NCI-H2029 (cell line): ENCODE measurements around the gene UBE2G2.

ENCODE experiments used
- DNase-seq: peaks from one replicate; lab custom pipeline; 2025; lab: John Stamatoyannopoulos, UW

UBE2G2 gene

DNA sequence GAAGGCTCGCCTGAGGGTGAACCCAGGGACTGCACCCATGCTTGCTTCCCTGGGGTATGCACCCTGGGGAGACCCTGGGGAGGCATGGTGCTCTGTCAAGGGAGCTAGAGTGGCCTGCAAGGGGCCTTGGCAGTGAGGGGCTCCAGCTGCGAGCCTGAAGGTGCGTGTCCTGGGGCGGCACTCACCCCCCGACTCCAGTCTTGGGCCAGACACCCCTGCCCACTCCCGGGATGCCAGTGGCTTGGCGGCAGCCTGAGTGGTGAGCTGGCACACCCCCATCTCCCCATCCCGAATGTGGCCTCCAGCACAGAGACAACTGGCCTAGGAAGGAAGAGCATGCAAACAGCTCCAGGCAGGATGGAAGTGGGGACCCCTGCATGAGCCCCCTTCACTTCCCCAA lies 13.6 kb upstream of the UBE2G2 start:
- DNase-seq = no peak

DNA sequence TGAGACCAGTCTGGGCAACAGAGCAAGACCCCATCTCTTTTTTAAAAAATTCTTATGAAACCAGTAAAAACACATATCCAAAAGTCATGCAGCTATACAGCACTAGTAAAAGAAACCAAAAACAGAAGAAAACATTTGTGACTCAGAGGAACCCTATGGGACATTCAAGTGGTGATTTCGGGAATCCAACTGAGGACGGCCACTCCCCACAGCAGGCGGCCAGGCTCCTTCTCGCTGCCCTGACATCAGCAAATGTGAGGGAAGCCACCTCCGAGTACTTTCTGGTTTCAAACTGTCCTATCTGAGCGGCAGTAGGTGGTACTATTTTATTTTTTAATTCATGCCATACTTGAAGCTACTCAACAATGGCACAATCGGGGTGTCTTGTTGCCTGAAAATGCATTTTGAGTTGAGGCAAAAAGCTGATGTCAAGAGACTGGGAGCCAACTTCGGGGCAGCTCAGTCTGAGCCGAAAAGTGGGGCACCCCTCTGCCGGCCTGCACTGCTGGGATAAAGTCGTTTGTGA lies 12.9 kb upstream of the UBE2G2 start:
- no peak for DNase-seq

DNA sequence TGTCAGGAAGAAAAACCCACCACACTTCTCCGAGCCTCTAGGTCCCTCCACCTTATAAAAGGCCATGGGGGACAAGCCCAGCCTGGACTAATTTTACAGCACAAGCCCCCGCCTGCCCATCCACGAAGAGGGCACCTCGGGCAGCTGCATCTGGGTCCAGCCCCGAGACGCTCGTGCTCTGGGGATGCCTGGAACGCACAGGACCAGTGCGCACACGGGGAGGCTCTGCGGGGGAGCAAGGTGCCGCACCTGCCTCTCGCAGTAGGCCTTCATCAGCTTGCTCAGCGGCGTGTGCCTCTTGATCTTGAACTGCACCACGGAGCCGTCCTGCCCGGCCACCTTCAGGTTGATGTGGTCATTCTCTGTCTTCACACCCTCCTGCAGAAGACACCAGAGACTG lies 12.1 kb upstream of the UBE2G2 start:
- no peak for DNase-seq

DNA sequence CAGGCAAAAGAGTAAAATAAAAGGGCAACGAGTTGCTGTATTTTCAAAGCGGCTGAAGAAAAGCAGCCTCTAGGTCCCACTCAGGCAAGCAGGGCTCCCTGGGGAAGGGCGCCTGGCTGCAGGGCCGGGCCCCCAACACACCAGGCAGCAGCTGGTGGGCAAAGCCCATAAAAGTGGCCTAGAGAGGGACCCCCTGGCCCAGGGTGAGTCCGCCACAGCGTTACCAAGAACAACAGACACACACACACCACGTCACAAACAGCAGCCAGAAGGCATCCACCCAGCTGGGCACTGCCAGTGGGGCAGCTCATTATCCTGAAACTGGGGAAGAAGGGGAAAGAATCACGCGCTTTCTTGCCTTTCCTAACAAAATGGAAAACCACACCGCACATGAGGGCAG lies 11.5 kb upstream of the UBE2G2 start:
- no peak for DNase-seq

DNA sequence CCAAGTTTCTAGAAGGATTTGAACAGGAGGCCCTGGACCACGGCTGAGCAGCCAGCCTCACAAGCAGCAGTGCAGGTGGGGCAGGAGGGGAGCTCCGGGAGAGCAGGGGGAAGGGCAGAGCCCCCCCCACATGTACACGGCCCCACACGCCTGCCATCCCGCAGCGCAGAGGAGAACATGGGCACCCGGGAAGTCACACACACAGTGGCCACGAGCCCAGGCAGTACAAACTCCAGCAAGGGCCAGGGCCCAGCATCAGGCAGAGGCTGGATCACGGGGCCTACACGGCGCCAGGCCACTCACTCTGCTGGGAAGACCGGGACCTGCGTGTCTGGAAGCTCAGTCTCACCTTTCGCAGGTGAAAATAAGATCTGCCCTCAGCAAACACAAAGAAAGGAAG lies 11.0 kb upstream of the UBE2G2 start:
- DNase-seq = no peak

DNA sequence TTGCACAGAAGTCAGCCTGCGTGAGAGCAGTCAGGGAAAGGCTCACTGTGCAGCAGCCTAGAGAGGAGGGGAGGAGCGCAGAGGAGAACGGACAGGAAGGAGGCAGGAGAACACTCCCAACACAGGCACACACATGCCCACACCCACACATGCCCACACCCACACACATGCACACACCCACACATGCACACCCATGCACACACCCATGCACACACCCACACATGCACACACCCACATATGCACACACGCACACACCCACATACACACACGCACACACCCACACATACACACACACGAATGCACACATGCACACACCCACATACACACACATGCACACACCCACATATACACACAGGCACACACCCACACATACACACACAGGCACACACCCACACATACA lies 9.2 kb upstream of the UBE2G2 start:
- no peak for DNase-seq

DNA sequence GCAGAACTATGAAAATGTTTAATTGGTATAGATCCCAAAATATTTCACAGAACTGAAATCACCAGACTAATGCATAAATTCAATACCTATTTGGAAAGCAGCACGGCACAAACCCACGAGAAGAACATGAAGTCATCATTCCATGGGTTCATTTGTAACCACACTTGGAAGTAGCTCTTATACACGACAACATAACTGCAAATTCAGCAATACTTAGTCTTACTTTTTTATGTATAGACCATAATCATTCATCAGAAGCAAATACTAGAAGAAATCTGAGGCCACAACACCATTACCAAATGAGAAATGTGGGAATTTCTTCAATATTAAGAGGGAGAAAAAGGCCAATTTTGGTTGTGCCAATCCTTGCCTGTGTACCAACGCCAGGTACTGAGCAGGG lies 4.2 kb upstream of the UBE2G2 start:
- no peak for DNase-seq

DNA sequence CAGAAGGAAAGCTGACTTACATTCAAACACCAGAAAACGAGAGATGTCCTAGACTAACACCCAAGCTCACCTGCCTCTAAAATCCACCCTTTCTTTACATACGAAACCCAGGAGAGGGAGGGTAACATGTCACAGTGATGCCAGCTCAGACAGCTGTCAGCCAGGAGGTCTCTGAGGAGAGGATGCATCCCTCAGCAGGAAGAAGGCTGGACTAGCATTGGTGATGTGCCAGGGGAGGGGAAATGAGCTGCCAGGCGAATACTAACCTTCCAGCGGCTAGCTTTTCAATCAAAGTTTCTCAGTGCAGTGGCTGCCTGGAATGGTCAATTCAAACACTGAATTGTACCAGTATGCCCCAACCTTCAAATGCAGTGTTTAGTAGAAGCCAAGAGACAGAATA lies 3.6 kb upstream of the UBE2G2 start:
- no peak for DNase-seq

DNA sequence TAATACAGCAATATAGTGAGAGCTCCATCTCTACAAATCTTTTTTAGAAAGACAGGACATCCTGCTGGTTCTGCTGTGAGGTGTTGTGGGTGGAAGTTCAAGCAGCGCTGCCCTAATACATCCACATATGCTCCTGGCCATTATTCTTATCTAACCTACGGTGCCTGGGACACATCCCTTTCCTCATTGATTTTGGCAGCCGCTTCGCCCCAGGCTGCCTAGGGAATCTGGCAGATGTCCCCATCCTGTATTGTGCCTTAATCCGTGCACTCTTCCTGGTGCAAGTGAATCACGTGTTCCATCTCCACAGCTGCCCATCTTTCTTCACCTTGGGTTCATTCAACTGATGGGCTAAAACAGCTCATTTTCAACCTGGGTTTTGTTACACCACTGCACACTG lies 3.1 kb upstream of the UBE2G2 start:
- DNase-seq = no peak

DNA sequence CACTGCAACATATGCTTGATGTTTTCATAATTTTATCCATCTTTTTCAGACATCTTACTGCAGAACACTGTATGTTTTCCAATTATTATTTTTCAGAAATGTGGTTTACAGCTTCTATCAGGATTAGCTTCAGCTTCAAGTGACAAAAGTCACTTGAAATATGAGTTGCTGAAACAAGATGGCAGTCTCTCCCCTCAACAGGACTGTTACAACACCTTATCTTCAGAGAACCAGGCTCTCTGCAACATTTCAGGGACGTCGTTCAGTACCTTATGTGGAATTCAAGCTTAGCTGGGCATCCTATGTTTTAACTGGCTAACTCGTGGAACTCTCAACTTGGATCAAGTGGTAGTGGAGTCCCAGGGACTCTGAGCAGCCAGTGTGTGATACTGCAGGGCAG lies 2.0 kb upstream of the UBE2G2 start:
- no peak for DNase-seq

DNA sequence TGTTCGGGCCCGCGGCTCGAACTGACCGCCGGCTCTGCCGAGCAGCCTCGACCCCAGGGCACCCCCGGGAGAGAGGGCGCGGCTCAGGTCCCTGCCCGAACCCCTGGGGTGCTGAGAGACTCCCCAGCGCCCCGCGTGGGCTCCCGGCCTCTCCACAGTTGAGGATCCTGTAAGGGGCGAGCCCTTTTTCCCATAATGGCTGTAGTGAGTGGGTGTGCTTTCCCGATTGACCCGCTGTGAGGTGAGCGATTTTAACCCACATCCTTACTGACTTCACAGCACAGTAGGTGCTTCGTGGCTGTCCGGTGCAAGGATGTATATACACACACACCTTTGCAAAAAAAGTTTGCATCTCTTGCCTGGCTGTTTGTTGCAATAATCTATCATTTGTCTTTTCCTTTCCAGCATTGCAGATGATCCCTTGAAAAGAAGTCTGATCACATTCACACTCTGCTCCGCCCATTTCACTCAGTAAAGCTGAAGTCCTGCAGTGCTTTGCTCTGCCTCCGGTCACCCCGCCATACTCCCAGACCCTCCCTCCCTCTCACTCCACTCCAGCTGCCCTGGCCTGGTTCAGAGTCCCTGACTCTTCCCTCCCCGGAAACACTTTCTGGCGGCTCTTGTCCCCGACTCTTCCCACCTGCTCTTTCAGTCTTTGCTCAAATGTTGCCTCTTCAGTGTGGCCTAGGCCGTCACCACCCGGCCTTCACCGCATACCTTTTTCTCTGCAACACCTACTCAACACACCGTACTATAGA lies 955 bp upstream of the UBE2G2 start:
- DNase-seq = no peak

DNA sequence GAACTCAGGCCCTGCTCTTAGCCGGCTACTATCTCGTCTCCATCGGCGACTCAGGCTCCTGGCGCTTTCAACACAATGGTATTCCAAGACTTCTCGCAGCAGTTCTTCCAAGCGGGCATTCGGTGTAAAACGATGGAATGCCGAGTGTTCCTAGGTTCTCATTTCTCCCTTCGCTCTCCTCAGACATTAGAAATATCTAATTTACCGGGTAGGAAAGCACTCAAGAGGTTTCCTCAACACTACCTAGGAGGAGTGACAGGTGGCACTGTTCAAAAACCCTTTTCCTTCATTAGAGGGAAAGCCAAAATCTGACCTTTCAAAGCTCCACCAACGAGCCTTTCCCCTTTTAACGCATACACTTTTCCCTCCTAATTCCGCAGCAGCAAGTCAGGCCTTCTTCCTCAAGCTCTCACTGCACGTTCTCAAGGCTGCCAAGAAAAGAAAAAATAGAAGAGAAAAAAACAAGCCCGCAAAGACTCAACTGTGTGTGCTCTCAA lies 601 bp downstream of the UBE2G2 start:
- DNase-seq = no peak

DNA sequence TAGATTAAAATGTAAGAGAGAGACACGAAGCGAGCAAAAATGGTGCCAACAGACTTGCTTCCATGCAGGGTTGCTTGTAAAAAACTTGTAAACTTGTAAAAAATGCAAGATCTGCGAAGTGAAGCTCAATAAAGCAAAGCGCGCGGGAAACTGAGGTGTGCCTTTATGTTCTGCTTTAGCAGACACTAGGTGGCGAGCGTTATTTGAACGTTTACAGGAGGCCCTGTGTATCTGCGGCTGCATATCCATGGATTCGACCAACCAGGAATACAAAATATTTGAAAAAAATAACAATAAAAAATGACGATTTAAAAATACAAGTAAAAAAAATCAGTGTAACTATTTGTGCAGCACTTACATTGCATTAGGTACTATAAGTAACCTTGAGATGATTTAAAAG lies 1.5 kb downstream of the UBE2G2 start:
- no peak for DNase-seq

DNA sequence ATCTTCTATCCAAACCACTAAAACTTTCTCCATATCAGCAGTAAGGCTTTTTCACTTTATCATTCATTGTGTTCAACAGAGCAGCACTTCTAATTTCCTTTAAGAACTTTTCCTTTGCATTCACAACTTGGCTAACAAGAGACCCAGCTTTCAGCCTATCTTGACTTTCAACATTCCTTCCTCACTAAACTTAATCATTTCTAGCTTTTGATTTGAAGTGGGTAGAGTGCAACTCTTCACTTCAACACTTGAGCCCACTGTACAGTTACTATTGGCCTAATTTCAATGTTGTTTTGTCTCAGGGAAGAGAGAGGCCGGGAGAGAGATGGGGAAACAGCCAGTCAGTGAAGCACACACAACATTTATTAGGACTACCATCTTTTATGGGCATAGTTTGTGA lies 2.0 kb downstream of the UBE2G2 start:
- no peak for DNase-seq

DNA sequence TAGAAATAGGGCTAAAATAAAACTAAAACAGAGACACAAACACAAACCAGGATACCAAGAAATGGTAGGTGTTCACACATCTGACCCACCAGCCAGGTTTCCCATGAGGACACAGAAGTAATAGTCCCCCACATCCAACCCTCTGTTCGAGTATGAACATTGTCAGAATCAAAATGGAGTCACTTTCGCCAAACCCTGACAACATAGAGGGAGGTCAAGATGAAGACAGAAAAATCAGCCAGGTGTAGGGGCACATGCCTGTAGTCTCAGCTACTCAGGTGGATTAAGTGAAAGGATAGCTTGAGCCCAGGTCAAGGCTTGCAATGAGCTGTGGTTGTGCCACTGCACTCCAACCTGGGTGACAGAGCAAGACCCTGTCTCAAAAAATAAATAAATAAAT lies 3.8 kb downstream of the UBE2G2 start:
- no peak for DNase-seq

DNA sequence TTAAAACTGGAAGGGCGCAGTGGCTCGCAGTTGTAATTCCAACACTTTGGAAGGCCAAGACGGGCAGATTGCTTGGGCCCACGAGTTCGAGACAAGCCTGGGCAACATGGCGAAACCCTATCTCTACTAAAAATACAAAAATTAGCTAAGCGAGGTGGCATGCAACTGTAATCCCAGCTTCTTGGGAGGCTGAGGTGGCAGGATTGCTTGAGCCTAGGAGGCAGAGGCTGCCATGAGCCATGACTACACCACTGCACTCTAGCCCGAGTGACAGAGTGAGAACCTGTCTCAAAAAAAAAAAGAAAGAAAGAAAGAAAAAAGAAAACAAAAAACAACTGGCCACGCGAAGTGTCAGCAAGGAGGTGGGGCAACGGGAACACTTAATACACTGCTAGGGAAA lies 6.3 kb downstream of the UBE2G2 start:
- no peak for DNase-seq

DNA sequence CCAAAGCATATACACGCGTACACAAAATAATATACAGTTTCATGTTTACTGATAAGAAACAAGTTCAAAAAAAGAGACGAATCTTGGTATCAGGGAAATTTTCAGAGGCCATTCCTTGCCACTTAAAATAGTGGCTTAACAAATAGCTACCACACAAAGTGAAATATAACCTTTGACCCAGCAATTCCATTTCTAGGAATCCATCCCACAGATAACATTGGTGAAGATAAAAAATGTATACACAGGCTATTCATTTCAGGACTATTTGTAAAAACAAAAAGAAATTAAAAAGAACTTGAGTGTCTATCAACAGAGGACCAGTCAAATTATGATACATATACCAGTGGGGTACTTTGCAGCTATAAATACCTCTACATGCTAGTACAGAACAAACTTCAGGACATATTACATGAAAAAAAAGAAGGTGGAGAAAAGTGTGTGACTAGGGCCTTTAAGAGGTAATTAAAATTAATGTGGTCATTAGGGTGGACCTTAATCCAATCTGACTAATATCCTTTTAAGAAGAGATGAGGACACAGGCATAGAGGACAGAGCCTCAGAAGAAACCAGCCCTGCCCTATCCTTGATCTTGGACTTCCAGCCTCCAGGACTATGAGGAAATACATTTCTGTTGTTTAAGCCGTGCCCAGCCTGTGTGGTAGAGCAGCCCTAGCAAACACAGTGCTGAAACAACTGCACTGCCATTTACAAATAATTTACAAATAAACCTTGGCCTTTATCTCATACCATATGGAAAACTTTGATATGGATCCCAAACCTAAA lies 7.8 kb downstream of the UBE2G2 start:
- no peak for DNase-seq

DNA sequence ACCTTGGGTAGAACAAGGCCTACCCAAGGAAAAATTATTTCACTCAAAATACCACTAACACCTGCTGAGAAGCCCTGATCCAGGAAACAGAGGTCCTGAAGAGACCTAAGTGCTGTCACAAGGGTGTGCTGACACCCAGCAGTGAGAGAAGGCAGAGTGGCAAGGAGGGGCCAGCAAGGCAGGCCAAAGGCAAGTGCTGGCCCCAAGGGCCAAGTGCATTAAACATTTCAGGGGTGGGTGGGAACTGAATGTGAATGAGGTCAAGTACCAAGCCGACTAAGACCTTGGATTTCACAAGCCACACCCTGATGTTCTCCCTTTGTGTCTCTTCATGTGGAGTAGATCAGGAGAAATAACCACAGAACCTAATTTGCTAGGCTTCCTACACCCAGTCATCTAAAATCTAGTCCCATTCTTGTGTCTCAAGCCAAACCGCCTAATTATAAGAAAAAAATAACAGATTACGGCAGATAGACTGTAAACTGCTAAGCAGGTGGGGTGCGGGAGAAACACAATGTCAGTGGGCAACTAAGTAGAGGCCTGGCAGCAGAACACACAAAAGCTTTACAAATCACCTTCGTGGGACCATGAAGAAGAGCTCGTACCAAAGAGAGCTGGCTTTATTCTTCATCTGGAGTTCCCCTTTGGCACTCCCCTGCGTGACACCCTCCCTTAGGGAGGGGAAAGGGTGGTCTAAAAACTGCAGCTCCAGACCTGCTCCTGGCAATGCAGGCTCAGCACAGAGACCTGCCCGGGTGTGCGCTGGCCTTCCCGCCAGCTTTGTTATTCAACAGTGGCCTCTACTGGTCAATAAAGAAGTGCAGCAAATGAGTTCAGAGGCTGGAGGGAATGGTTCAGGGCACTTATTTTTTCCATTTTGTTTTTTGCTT lies 8.7 kb downstream of the UBE2G2 start:
- peak; percentile 59 for DNase-seq

DNA sequence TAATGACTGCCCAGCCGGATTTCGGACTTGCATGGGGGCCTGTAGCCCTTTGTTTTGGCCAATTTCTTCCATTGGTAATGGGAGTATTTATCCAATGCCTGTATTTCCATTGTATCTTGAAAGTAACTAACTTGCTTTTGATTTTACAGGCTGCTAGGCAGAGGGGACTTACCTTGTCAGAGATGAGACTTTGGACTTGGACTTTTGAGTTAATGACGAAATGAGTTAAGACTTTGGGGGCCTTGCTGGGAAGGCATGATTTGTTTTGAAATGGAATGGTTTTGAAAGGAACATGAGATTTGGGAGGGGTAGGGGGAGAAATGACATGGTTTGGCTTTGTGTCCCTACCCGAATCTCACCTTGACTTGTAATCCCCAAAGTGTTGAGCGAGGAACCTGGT lies 9.6 kb downstream of the UBE2G2 start:
- no peak for DNase-seq

DNA sequence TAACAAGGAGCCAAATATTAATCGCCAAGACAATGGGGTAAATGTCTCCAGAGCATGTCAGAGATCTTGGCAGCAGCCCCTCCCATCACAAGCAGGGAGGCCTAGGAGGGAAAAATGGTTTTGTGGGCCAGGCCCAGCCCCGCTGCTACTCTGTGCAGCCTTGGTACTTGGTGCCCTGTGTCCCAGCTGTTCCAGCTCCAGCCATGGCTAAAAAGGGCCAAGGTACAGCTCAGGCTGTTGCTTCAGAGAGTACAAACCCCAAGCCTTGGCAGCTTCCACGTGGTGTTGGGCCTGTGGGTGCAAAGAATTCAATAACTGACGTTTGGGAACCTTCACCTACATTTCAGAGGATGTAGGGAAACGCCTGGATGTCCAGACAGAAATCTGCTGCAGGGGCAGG lies 10.4 kb downstream of the UBE2G2 start:
- no peak for DNase-seq

DNA sequence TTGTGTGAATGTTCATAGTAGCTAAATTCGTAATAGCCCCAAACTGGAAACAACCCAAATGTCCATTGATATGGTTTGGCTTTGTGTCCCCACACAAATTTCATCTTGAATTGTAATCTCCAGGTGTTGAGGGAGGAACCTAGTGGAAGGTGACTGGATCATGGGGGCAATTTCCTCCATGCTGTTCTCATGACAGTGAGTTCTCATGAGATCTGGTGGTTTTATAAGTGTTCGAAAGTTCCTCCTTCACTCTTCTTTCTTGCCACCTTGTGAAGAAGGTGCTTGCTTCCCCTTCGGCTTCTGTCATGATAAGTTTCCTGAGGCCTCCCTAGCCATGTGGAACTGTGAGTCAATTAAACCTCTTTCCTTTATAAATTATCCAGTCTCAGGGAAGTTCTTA lies 11.3 kb downstream of the UBE2G2 start:
- DNase-seq = no peak

DNA sequence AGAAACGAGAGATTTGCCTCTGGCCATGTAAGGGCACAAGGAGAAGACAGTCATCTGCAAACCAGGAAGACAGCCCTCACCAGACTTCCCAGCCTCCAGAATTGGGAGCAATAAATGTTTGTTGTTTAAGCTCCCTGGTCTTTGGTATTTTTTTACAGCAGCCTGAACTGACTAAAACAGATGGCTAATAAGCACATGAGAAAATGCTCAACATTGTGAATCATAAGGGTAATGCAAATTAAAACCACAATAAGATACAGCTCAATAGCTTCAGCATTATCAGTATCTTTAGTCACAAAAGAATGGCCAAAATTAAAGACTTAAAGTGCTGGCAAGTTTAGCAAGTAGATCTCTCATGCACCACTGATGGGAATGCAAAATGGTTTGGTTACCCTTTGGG lies 11.7 kb downstream of the UBE2G2 start:
- DNase-seq = no peak
